GM18499 (cell line): ENCODE data around the gene TLE4.
"Not testable (repeated sequence)": the region's sequence is repeated elsewhere in the genome, so short reads cannot be mapped to it uniquely, and the experiment has no call there.

Source experiments
- ATAC-seq: cut with Tn5 transposase; IDR thresholded peaks from one replicate; pipeline ENCODE4 v1.9.1; 2021; ENCODE audit warnings: moderate number of reproducible peaks; ENCODE audit not compliant: insufficient read depth, unreplicated experiment

Gene TLE4

DNA sequence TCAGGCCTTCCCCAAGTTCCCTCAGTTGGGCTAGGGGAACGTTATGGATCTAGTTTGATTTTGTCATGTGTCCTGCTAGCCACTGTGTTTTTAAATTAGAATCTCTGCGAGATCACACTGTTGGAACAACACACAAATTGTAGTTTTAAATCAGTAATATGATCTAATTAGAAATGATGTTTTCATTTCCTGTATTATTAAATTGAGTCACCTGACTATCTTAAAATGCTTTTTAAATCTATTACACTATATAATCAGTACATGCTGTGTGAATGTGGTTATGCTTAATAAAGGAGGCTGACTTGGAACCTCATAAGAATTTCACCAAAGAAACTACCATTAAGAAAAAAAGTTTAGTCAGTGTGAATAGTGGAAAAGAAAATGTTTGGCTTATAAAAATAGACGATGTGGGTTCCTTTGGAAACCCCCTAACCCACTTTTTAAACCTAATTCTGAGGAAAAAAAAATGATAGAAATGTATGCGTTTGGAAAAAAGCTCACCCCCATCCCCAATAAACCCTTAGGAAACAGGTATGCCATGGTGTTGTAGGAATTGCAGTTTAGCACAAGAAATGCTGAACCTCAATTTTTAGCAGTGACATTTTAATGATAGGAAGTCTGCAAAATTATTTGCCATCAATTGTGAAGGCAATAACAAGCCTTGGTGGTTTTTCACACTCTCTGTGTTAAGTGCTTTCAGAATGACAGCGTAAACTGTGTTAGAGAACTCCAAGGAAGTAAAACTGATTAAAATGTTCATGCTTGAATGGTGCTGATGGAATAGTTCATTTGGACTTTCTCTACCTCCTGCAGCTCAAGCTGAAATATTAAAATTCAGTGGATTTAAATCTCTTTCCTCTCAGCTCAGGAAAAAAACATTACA lies 59.0 kb downstream of the TLE4 start:
- peak; percentile 54 for ATAC-seq

DNA sequence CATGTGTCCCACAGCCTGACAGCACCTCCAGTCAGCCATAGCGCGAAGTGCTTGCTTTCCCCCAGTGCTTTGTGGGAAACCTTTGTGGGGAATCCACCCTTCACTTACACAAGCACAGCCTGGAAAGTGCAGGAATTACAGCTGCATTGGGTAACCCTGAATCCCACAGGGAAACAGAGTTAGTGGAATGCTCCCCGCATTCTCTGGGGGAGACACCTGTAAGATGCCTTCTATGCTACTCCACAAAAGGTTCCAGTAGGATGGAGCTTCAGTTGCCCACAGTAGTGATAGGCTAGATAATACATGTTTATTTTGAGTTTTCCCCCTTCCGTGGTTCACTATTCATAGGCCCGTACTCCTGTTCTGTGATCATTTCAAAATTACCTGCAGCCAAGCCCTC lies 60.3 kb downstream of the TLE4 start:
- ATAC-seq = no peak

DNA sequence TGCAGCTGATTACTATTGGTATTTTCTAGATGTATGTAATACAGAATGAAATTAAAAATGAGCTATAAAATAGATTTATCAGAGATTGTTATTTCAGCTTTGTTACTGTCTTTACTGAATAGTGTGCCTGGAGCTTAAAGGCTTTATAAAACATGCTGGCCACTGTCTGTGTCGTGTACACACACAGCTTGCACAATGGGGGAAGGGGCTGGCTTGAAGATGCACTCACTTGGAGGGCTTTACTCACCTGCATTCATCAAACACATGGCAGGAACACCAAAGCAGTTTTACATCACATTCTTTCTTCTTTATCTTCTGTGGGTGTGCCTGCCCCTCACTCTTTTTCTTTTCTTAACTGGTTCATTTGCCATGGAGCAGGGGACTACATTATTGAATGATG lies 60.9 kb downstream of the TLE4 start:
- ATAC-seq = no peak

DNA sequence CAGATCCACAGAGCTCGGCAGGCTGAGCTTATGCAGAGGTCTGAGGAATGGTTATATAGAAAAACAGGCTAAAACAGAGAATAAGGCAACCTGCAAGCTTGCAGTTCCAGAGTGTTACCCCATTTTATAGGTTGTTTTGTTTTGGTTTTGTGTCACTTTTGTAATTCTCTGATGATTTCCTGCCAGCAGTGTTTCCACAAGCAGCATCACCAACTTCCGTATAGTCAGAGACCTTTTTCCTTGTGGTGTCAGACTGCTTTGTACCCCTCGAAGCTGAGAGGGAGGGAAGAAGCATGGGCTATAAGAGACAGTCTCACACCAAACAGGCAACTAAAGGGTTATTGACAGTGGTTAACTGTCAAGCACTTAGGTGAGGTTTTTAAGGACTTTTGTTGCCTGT lies 61.8 kb downstream of the TLE4 start:
- no peak for ATAC-seq

DNA sequence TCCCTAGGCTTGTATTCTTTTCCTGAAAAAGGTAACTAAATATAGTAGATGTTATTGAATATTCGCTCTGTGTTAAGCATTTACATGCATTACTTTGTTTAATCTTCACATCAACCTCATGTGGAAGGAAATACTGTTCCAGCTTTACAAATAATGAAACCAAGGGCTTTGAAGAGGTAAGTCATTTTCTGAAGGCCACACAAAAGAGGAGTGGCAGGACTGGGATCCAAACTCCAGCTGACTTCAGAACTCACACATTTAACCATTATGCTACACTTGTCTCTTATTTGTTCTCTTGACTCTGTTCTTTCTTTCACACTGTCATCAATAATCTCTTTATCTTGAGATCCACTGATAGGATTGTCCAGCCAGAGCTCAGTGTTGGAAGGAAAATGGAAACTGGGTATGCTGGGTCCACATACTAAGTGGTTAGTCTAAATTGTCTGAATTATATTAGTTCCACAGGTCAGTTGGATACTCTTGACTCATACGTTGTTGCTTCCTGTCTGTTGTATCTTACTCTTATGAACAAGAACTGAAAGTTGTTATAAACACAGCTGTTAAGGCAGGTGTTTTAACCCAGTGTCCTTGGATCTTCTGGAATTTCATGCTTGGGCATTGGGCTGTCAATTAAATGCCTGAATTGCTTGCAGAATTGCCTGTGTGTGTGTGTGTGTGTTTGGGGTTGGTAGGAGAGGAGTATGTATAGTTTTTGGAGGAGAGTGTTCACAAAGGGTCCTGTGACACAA lies 65.6 kb downstream of the TLE4 start:
- ATAC-seq = no peak

DNA sequence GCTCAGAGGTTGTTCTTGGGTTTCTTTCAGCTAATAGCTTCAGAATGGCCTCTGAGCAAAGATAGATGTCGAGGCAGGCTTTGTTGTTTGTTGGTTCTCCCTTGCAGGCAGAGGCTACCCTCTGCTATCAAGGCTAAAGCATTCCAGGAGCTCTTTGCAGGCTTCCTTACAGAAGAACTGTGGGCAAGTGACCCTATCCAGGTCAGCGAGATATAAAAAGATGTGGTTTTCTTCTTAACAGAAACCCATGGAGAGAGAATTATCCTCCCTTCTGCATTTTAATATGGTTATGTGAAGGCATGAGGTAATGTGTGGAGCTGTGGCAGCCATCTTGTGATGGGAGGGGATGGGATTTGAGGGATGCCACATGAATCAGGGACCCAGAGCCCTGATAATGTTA lies 67.0 kb downstream of the TLE4 start:
- no peak for ATAC-seq

DNA sequence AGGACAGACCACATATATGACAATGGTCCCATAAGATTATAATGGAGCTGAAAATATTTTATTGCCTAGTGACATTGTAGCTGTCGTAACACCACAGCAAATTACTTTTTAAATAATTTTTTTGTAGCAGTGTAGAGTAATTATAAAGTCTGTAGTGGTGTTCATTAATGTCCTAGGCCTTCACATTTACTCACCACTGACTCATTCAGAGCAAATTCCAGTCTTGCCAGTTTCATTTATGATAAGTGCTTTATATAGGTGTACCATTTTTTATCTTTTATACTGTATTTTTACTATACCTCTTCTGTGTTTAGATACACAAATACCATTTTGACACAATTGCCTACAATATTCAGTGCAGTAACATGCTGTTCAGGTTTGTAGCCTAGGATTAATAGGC lies 67.6 kb downstream of the TLE4 start:
- ATAC-seq = no peak

DNA sequence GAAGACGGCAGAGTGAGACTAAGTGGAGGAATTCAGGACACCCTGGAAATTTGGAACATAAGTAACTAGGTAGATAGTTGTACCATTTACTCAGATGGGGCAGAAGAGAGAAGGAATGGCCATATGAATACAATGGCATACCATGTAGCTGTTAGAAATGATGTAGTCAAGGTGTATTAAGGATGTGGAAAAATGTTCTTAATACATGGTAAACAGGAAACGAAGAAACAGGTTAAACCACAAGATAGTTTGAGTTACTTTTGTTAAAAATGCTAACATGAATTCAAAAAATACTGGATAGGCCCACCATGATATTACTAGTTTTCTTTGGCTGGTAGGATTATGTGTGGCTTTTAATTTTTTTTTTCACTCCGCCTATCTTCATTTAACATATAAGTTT lies 68.3 kb downstream of the TLE4 start:
- ATAC-seq = not testable (repeated sequence)

DNA sequence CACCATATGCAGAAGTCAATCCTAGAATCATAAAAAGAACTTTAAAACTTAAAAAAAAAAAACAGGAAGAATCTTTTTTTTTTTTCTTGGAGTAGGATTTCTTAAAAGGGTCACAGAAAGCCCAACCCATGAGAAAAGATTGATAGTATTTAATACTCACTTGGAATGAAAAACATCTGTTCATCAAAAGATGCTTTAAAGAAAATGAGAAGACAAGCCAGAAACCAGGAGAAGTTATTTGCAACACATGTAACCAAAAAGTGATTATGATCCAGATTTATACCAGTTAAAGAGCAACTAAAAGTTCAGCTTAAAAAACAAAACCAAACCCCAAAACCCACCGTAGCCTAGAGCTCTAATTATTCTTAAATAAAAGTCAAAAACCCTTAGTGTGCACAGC lies 69.3 kb downstream of the TLE4 start:
- ATAC-seq = no peak

DNA sequence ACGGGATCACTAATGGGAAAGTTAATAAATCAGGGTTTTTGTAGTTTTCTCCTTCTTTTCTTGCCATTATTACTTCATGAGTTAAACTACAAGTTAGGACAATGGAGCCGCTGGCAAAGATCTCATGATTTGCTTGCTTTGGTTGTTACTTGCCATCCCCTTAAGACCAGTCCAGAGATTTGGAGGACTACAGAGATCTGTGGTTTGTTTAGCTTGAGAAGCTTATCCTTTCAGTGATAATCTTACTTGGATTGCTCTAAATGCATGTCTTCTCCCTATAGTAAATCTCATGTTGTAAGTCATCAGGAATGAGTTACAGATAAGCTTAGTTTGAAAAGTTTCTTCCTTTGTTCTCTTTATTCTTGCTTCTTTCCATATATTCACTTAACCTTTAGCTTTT lies 70.9 kb downstream of the TLE4 start:
- ATAC-seq = no peak

DNA sequence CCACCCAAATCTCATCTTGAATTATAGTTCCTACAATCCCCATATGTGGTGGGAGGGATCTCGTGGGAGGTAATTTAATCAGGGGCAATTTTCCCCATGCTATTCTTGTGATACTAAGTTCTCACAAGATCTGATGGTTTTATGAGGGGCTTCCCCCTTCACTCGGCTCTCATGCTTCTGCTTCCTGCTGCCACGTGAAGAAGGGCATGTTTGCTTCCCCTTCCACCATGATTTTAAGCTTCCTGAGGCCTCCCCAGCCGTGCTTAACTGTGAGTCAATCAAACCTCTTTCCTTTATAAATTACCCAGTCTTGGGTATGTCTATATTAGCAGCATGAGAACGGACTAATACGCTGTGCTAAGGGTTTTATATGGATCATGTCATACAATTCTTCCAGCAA lies 72.3 kb downstream of the TLE4 start:
- no peak for ATAC-seq

DNA sequence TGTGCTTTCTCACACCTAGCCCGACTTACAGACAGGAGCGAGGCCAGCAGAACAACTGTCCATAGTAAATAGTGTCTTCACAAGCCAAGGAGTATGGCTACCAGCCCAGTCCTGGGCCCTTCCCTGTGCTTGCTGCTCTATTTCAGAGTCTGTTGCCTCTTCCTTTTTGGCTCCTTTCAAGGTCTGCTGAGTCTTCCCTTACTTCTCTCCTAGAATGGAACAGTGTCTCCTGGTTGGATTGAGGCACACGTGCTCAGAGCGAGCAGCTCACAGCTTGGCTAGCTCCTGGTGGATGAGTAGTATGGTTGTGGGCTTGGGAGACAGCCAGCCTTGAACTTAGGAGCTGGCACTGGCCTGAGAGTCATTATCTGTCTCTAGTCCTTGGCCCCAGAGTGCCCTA lies 72.8 kb downstream of the TLE4 start:
- no peak for ATAC-seq

DNA sequence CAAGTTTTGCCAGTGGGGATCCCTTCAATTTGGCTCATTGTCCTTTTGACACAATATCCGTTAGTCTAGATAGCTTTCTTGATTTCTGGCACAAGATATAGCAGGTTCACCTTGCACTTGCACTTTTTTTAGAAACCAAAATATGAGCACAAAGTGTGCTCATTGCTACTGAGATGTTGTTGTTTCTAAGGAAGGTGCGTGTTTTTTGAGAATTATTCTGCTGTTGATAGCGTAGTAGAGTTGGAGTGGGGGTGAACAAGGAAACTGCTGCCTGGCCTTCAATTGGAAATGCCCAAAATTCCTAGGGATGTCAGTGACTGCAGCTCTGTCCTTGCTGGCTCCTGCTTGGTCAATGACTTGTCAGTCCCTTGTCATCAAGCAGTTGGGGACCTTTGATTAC lies 73.3 kb downstream of the TLE4 start:
- no peak for ATAC-seq

DNA sequence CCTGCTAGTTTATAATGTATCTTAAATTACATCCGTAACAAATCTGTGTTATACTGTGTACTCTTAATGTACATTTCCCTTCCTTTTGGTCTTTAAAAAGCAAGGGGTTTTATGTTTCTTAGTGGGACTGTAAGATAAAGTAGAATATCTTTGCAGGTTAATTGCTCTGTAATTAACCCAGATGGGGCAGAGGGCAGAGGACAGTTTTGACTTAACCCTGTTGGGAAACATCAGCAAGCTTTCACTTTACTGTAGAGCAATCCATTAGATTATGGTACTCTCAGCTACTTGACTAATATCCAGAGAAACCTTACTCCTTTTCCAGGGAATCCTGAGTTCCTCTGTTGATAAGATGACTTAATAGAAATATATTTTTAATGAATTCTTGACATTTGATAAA lies 74.3 kb downstream of the TLE4 start:
- ATAC-seq = no peak

DNA sequence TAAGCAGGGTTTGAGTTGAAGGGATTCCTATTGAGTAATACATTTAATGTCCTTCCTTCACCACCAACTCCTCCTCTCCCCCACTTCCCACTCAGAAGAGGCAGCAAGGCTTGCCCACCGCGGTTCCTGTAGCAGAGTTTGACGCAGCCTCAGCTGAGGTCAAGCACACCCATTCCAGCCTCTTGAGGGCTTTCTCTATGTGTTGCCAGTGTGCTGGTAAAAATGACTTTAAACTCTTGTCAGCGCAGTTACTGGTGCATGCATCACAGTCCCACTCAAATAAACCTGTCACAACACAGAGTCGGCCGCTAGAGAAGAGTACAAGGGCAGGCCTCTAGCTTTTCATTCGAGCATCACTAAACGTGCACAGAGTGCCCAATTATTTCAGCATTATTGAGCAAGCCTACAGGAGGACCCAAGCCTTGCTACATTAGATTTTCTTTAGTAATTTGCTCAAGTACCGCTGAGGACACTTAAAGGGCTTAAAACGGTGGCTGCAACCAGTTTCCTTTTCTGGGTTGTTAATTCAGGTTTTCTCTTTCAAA lies 79.6 kb downstream of the TLE4 start:
- ATAC-seq = no peak

DNA sequence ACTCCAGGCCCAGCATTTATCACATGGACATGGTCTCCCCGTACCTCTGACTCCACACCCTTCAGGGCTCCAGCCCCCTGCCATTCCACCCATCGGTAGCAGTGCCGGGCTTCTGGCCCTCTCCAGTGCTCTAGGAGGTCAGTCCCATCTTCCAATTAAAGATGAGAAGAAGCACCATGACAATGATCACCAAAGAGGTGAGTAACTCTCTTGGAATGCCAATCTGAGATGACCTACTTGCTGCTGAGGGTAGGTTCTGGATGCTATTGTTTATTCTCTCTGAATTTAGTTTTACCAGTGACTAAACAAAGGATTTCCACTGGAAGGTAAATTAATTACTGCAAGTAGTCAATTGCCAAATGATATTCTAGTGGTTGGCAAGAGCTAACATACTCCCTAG lies 80.8 kb downstream of the TLE4 start:
- no peak for ATAC-seq

DNA sequence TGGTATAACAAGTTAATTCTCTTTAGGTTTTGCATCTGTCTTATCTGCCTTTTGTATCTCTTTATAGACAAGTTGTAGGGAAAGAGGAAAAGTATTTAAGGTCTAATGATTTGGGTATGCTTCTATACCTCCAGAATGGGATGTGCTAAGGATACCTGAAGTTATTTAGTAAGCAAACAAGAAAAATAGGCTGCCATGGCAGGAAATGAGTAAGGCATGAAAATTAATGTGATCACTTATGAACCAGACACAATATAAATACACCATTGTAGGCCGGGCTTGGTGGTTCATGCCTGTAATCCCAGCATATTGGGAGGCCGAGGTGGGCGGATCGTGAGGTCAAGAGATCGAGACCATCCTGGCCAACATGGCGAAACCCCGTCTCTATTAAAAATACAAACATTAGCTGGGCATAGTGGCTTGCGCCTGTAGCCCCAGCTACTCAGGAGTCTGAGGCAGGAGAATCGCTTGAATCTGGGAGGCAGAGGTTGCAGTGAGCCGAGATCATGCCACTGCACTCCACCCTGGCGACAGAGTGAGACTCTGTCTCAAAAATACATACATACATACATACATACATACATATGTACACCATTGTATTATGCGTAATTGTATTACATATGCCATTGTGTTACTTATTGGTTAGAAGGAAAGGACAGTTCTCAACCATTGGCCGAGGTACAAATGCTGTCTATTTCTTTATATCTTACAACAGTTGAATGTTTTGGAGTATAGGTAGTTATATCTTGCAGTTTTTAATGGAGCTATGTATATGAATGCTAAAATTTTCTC lies 83.0 kb downstream of the TLE4 start:
- not testable (repeated sequence) for ATAC-seq

DNA sequence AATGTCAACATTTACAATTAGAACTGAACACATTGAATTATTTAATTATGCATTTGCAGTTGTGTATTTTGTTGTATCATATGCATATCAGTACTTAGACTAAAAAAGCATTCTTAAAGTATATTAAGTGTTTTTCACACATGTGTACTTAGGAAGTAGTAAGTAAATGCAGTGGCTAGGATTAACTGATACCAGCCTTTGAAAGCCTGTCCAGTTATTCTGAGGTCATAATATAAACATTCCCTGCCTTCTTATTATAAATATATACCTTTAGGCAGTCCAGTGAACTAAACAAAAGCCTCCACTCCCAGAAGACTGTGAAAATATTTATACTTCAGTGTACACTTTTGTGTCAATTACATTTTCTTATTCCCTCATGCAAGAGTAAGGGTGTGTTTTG lies 83.8 kb downstream of the TLE4 start:
- ATAC-seq = no peak

DNA sequence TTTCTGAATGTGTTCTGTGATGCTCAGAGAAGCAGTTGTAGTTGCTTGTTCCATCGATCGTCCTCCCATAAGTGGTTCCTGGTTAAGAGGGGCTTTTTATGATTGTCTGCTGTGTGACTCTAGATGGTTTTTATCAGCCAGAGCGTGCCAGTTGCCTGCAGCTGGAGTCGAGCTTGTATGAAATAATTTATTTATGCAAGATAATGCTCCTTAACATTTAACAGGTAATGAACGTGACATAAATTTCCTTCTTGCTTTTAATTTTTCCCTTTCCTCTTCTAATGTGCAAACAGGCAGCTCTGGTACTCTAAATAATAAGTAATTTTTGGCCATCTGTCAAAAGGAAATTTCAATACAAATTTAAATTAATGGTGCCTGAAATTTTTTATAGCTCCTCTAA lies 84.4 kb downstream of the TLE4 start:
- ATAC-seq = no peak

DNA sequence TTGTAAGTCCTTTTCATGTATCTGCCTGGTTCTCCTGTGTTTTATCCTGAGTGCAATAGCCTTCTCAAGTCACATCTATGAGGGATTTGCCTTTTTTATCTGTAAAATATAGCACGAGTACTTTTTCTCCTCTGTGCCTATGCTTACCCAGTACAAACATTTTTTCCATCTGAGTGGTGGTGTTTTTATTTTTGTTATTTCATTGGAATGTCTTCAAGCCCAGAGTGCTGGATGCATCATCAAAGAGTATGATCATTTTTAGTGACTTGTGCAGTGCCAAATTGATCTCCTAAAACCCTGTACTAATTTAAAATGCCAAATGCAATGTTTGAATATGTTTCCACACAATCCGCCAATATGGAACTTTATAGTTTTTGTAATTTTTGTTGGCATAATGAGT lies 86.1 kb downstream of the TLE4 start:
- no peak for ATAC-seq

DNA sequence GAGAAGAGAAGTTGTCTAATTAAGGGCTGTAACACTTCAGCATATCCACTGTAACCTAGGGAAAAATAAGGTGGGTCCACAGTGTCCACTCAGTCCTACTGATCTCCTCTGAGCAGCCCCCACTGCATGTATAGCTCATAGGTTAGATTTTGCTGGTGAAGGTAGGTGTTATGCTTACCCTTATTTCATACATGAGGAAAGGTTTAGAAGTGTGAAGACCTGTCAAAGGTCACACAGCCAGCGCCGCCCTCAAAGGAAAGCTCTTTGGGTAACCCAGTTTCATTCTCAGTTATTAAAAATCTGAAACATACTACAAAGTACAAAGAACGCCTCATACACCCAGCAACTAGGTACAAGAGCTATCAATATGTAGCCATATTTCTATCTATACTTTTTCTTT lies 87.2 kb downstream of the TLE4 start:
- ATAC-seq = no peak
